Lower lobe of right lung (tissue), 2 donors: ENCODE results near the gene ARL4D. TPM values are rescaled to one million over a fixed set of nuclear protein-coding genes. Genes with fewer than 3 reads are reported as not detected.

Source experiments
- ATAC-seq, 2 donors: fragments of 200-7000 bp; cut with Tn5 transposase; one replicate each; pipeline ENCODE4 v1.9.1; 2020 to 2022; ENCODE audit warnings: mild to moderate bottlenecking in 2 of 2, moderate library complexity in 2 of 2
- DNase-seq: peaks from one replicate; pipeline ENCODE4 v3.0.0-alpha.2; 2020
- H3K27ac ChIP-seq: fragments of 200-600 bp; one replicate; pipeline ENCODE4 v1.8.0; 2022
- H3K27me3 ChIP-seq: fragments of 200-600 bp; one replicate; pipeline ENCODE4 v1.8.0; 2022; ENCODE audit warnings: low read depth
- H3K36me3 ChIP-seq: fragments of 200-600 bp; one replicate; pipeline ENCODE4 v1.8.0; 2022; ENCODE audit warnings: mild to moderate bottlenecking
- H3K4me1 ChIP-seq: fragments of 200-600 bp; one replicate; pipeline ENCODE4 v1.8.0; 2022
- H3K4me3 ChIP-seq: fragments of 200-600 bp; one replicate; pipeline ENCODE4 v1.8.0; 2022; ENCODE audit warnings: mild to moderate bottlenecking
- H3K9me3 ChIP-seq: fragments of 200-600 bp; one replicate; pipeline ENCODE4 v1.8.0; 2022
- CTCF ChIP-seq: fragments of 200-600 bp; IDR thresholded peaks from one replicate; pipeline ENCODE4 v1.8.0; 2022; ENCODE audit warnings: antibody characterized with exemption, mild to moderate bottlenecking
- intact Hi-C: fragments of 100-400 bp; cut with DNase I; formaldehyde crosslinking; loops from one replicate; pipeline ENCODE4 v1.11.0; 2022
- total RNA-seq: library from RNA; stranded (reverse); fragmentation: NEBNext Ultra II Directional; extraction: Animal tissue kit (Norgen Biotek cat#: 25700); gene quantifications from one replicate; pipeline ENCODE4 v1.2.1, GENCODE V29; 2021
- donor health status: DM: no; HTN: yes; CAD: no; lungs with severe emphysema.

Gene ARL4D
- total RNA-seq, 1 donor from 2014 or later, result 12.9 TPM

- Histone ChIP-seq H3K27ac (no peak overlapping the region), H3K4me1 (no peaks in the 10 kb centered on the region), H3K36me3 (no peaks in the 10 kb centered on the region), H3K27me3 (no peaks in the 10 kb centered on the region), H3K4me3 (no peak overlapping the region), H3K9me3 (peaks cover 11% of the 10 kb centered on the region)
- DNase-seq (no peak), ATAC-seq (no peak)
- TF ChIP-seq CTCF, result no peak
- intact Hi-C loops, result no loop called here
These were observed 17.6 kb upstream of the ARL4D start for GRCh38 chr17:43381204-43381603.

- H3K36me3 ChIP-seq, result no peaks in the 10 kb centered on the region
- peaks cover 11% of the 10 kb centered on the region for H3K9me3 ChIP-seq
- intact Hi-C loops, result no loop called here
- H3K4me3 ChIP-seq, result no peak overlapping the region
- no peaks in the 10 kb centered on the region for H3K27me3 ChIP-seq
- DNase-seq, result no peak
- TF ChIP-seq CTCF, result no peak
- no peaks in the 10 kb centered on the region for H3K4me1 ChIP-seq
- ATAC-seq, result no peak
- H3K27ac ChIP-seq, result no peak overlapping the region
These were observed 17.2 kb upstream of the ARL4D start for GRCh38 chr17:43381621-43382020.

- ATAC-seq (no peak), DNase-seq (no peak)
- Histone ChIP-seq H3K9me3 (peaks cover 11% of the 10 kb centered on the region), H3K27me3 (no peaks in the 10 kb centered on the region), H3K4me1 (peaks cover 9% of the 10 kb centered on the region), H3K27ac (no peak overlapping the region), H3K4me3 (no peak overlapping the region), H3K36me3 (no peaks in the 10 kb centered on the region)
- no peak for TF ChIP-seq CTCF
- intact Hi-C loops, result no loop called here
These were observed 16.0 kb upstream of the ARL4D start for GRCh38 chr17:43382776-43383175.

GRCh38 chr17:43383372-43383771 lies 15.4 kb upstream of the ARL4D start:
- DNase-seq, result no peak
- H3K36me3 ChIP-seq, result no peaks in the 10 kb centered on the region
- H3K4me1 ChIP-seq, result peaks cover 10% of the 10 kb centered on the region
- no peaks in the 10 kb centered on the region for H3K27me3 ChIP-seq
- ATAC-seq, result no peak
- no peak overlapping the region for H3K4me3 ChIP-seq
- no peak overlapping the region for H3K27ac ChIP-seq
- H3K9me3 ChIP-seq, result peaks cover 11% of the 10 kb centered on the region
- intact Hi-C loops, result no loop called here
- TF ChIP-seq CTCF, result no peak

- no peak overlapping the region for H3K27ac ChIP-seq
- no peak for TF ChIP-seq CTCF
- peaks cover 10% of the 10 kb centered on the region for H3K4me1 ChIP-seq
- no peaks in the 10 kb centered on the region for H3K27me3 ChIP-seq
- no peak for ATAC-seq
- intact Hi-C loops, result no loop called here
- peaks cover 11% of the 10 kb centered on the region for H3K9me3 ChIP-seq
- no peak for DNase-seq
- H3K4me3 ChIP-seq, result no peak overlapping the region
- H3K36me3 ChIP-seq, result no peaks in the 10 kb centered on the region
These were observed 14.8 kb upstream of the ARL4D start for GRCh38 chr17:43383826-43384475.

GRCh38 chr17:43384476-43384862 lies 14.3 kb upstream of the ARL4D start:
- TF ChIP-seq CTCF, result no peak
- DNase-seq (no peak), ATAC-seq (no peak)
- H3K4me3 ChIP-seq, result no peak overlapping the region
- peaks cover 11% of the 10 kb centered on the region for H3K9me3 ChIP-seq
- H3K4me1 ChIP-seq, result peaks cover 11% of the 10 kb centered on the region
- no peaks in the 10 kb centered on the region for H3K36me3 ChIP-seq
- no peak overlapping the region for H3K27ac ChIP-seq
- H3K27me3 ChIP-seq, result no peaks in the 10 kb centered on the region
- intact Hi-C loops, result no loop called here
